ENCODE data around the gene NFIB. TPM values are rescaled to one million over a fixed set of nuclear protein-coding genes. Genes with fewer than 3 reads are reported as not detected.

NFIB gene
- total RNA-seq, 1 donor from 2014 or later = 153 TPM

GRCh38 chr9:14318934-14319580, 5.1 kb upstream of the NFIB start:
- DNase-seq = no peak

- no peak for DNase-seq
These were observed 4.4 kb upstream of the NFIB start for GRCh38 chr9:14318361-14318760.

GRCh38 chr9:14317667-14318320, 3.9 kb upstream of the NFIB start:
- no peak for DNase-seq

GRCh38 chr9:14316602-14317300, 2.8 kb upstream of the NFIB start:
- peak; percentile 35 for DNase-seq

DNA sequence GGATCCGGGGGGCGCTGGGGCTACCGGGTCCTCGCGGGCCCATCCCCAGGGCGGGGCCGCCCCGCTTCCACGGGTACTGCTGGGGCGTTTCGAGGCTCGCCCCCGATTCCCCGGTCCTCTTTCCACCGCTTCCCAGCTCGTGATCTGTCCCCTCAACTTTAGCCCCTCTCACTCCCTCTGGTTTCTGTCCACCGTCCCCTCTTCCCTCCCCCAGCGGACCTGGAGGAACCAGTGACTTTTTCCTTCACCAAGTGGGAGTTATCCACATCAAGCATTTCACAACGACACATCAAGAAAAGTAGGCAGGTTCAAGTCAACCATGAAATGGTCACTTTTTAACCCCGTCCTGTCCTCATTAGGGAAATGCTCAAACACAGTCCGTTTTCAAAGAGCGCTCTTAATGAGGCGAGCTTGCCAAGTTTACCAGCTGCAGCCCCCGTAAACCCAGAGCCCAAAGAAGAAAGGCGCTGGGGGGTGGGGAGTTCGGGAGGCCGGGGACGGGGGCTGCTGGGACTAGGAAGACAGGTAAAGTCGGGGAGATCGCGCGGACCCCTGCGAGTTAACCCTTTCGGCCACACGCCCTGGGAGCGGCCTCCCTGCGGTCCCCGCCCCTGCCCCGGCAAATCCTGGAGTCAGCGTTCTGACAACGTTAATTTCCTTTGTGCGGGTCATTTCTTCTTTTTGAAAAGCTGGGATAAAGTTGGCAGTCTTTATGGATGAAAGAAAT, 2.1 kb upstream of the NFIB start:
- DNase-seq = peak; percentile 72

DNA sequence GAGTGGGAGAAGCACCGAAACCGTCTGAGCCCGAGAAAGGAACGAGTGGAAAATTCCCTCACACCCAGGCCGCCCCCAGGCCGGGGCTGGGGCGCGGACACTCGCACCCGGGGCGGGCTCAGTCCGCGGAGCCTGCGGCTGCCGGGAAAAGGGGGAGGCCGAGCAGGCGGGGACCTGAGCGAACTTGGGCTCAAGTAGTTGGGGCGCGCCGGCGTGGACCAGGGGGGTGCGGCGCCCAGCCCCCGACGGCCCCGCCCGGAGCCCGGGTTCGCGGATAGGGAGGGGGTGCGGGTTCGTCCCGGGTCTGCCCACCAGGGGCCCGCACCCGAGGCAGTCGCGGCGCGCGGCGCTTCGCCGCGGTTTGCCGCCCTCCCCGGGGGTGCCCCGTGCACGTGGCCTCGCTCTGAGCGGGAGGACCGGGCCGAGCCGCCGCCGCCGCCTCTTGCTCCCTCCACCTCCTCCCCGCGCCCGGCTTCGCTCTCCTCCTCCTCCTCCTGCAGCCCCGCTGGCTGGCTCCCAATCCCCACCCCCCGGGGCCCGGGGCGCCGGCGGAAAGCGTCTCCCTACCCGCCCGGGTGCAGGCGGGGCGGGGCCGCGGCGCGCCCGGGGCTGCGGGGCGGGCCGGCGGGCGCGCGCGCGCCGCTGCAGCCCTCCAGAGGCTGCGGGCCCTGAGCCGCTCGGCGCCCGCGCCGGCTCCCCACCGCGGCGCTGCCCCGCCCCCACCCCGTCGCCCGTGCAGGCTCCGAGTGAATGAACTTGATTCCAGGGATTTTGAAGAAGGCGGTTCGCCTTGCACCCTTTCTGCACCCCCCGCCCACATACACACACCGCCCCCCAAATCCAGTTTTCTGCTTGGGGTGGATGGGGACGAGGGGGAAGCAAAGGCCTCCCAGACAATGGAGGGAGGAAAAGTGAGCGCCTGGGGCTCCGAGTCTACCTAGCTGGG, 1.3 kb upstream of the NFIB start:
- DNase-seq = peak; percentile 73

GRCh38 chr9:14314424-14314928, 535 bp upstream of the NFIB start:
- DNase-seq = peak; percentile 91

- peak; percentile 51 for DNase-seq
These were observed 482 bp downstream of the NFIB start for GRCh38 chr9:14313378-14313940.

DNA sequence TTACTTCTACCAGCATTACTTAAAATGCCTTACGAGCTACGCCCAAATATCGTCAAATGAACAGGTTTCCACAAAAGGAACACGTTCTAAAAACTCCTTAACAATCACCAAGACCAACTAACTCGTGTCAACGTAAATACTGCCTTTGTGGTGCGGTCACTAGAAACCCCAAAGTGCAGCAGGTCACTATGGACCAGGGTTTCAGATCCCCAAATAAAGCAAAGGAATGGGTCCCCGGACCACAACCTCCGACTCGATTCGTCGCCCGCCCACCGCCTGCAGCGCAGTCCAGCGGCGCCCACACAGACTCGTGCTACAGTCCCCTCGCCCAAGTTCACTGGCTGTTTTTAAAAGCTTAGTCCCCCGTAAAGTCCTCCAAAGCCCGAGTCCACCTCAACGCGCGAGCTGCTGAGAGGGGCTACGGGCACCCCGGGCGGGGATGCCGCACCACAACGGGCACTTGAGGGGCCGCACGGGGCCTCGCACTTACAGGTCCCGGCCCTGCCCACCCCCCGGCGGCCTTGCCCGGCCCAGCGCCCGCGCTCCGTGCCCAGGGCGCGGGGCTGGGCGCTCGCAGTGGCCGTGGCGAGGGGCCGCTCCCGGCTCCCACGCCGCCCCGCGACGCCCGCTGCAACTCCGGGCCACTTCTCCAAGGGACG, 1.1 kb downstream of the NFIB start:
- peak; percentile 48 for DNase-seq

DNA sequence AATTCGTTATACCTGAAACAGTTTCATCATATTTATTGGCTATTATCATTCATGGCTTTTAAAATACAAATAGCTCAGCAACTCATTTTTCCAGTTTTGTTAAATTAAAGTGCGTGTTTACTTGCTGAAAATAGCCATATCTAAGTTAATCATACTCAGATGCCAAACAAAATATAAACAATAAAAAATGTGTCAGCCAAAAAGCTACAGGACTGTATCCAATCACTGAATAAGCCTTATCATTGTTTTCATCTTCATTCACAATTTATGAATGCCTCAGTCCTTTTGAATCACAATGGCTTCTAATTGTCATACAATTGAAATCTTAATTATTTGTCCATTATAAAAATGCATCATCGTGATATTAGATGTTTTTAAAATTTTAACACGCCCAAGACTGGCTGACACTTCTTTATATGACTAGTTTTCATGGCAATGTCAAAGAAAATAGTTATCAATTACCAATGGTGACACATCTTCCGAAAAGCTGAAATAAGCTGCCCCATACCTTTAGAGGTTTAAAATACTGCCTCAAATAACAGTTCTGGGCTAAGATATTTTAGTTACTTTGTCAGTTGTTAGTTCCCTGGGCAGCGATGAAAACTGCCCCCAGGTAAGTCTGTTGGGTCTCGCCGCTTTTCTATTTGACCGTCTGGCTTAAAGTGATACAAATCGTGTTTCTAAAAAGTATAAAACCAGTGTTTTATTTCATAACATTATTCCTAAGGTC, 1.8 kb downstream of the NFIB start:
- DNase-seq = peak; percentile 50

GRCh38 chr9:14311171-14311949, 2.6 kb downstream of the NFIB start:
- no peak for DNase-seq

- no peak for DNase-seq
These were observed 3.6 kb downstream of the NFIB start for GRCh38 chr9:14310311-14310710.

DNA sequence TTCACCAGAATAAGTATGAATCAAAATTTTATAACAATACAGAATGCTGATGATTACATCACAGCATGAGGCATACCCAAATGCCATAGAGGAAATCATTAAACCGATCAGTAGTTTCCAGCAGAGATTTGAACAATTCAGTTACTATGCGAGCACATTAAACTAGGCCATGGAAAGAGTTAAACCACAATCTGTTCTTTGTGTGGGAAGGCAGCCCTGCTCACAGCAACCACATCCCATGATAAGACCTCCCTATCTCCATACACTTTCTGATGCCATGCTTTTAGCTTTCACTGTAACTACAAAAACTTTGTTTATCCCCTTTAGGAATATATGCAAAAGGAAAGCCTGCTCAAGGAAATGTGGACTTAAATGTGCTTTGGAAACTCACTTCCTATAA, 4.5 kb downstream of the NFIB start:
- peak; percentile 77 for DNase-seq

DNA sequence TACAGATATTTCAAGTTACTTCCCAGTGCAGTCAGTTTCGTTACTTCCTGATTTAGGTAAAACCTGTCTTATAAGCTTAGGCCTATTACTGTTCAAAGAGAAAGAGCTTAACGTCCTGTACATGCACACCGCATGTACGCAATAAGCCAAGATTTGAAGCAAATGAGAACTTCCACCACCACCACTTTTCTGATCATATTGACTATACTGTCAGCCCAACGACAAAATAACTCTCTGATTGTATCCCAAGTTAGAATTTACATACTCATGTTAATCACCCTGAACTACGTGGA, 5.1 kb downstream of the NFIB start:
- no peak for DNase-seq

DNA sequence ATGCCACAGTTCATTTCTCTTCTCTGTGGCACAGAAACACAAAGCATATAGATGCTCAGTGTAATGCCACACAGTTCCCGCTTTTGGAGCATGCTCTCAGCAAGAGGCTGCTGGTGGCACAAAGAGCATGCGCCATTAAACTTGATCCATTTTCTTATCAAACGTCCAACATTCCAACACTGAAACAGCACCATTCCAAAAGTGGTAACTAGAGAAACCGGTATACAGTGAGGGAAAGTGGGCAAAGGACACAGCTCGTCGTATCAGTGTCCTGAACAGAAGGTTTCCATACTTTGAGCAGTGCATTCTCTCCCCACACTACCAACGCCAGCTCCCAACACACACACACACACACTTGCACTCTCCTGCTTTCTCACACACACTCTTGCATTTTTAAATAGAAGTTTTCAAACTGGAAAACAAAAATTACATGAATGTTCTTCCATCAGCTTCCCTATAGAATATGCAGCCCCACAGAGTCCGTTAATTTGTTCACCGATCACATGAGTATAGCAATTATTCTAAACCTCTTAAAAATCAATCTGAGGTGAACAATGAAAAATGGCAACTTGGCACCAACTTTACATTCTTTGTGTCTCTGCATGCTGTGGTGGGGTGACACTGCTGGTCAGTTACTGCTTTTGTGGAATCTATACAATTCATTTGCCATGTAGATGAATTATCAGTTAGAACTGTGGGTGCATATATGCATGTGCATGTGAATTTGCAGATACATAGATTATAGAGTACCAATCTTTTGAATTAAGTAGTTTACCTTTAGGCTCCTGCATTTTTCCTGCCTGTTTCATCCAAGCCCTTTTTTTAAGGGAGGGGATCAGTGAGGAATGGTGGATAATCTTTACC, 5.7 kb downstream of the NFIB start:
- no peak for DNase-seq

- no peak for DNase-seq
These were observed 7.0 kb downstream of the NFIB start for GRCh38 chr9:14306672-14307660.

GRCh38 chr9:14306188-14306587, 7.8 kb downstream of the NFIB start:
- DNase-seq = no peak

All from dermis blood vessel endothelial cell (primary cell).